ENCODE data around the gene GTPBP8.

DNA sequence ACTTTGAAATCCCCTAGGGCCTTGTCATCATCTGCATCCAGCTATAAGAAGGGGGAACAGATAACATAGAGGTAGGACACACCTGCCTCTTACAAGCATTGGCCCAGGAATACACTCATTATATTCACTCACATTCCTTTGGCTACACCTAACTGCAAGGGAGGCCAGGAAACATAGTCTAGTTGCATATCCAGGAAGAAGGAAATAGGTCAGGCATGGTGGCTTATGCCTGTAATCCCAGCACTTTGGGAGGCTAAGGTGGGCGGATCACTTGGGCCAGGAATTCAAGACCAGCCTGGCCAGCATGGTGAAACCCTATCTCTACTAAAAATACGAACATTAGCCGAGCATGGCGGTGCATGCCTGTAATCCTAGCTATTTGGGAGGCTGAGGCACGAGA is 48.8 kb downstream of the GTPBP8 start:
- TF ChIP-seq POLR2A (IDR thresholded peaks at IDR 0.05) = no peak
- TF ChIP-seq, protein P1, sequence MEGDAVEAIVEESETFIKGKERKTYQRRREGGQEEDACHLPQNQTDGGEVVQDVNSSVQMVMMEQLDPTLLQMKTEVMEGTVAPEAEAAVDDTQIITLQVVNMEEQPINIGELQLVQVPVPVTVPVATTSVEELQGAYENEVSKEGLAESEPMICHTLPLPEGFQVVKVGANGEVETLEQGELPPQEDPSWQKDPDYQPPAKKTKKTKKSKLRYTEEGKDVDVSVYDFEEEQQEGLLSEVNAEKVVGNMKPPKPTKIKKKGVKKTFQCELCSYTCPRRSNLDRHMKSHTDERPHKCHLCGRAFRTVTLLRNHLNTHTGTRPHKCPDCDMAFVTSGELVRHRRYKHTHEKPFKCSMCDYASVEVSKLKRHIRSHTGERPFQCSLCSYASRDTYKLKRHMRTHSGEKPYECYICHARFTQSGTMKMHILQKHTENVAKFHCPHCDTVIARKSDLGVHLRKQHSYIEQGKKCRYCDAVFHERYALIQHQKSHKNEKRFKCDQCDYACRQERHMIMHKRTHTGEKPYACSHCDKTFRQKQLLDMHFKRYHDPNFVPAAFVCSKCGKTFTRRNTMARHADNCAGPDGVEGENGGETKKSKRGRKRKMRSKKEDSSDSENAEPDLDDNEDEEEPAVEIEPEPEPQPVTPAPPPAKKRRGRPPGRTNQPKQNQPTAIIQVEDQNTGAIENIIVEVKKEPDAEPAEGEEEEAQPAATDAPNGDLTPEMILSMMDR (IDR thresholded peaks at IDR 0.05) = no peak

Data from adrenal gland (tissue), 5 donors.